SK-N-SH (cell line): ENCODE data around the gene SH3TC1. TPM values are rescaled to one million over a fixed set of nuclear protein-coding genes. Genes with fewer than 3 reads are reported as not detected.
A peak's percentile ranks its signal among the peaks of the same experiment; 100 is the strongest.

ENCODE experiments used
- CTCF ChIA-PET: fragments of 300-600, 350-600 bp; formaldehyde crosslinking; extraction: SDS; loops from one replicate; lab custom pipeline; 2021; lab: Yijun Ruan, JAX
- POLR2A ChIA-PET: fragments of 350-600 bp; sonication (Branson Sonifier 250); formaldehyde crosslinking; extraction: SDS; loops from one replicate; lab custom pipeline; 2020; ENCODE audit warnings: antibody characterized with exemption, inconsistent platforms; lab: Yijun Ruan, JAX
- DNase-seq: peaks from one replicate; pipeline ENCODE4 v3.0.0; 2012
- H2AFZ ChIP-seq: fragments of 200-600 bp; sonication (generic); 2 replicates; pipeline ENCODE4 v1.8.1; 2016; ENCODE audit warnings: antibody characterized with exemption, mild to moderate bottlenecking, low read depth
- H3F3A ChIP-seq: fragments of 200-600 bp; sonication (generic); replicated peaks from 2 replicates; pipeline ENCODE3; 2016; ENCODE audit warnings: antibody characterized with exemption, mild to moderate bottlenecking; ENCODE audit not compliant: insufficient read depth
- H3K27ac ChIP-seq, 2 experiments: fragments of 200-500 bp in 1 of 2; fragments of 200-600 bp in 1 of 2; sonication (Bioruptor generic) in 1 of 2; sonication (generic), shearing (Covaris generic) in 1 of 2; 2 replicates each; pipeline versions ENCODE4 v1.5.1 to v1.6.1; 2014 to 2016; ENCODE audit warnings: low read depth in 2 of 2, inconsistent platforms in 1 of 2, low read length in 1 of 2, mild to moderate bottlenecking in 1 of 2, mixed read lengths in 1 of 2
- H3K27me3 ChIP-seq: fragments of 200-600 bp; sonication (generic), shearing (Covaris generic); 2 replicates; pipeline ENCODE4 v1.6.1; 2016; ENCODE audit warnings: mixed run types; ENCODE audit not compliant: insufficient read depth
- H3K36me3 ChIP-seq, 2 experiments: fragments of 200-500 bp in 1 of 2; fragments of 200-600 bp in 1 of 2; sonication (Bioruptor generic) in 1 of 2; sonication (generic) in 1 of 2; replicated peaks in 1 of 2; 2 replicates each; pipeline versions ENCODE3 to v1.5.1; 2014 to 2016; ENCODE audit warnings: low read length in 1 of 2, mild to moderate bottlenecking in 1 of 2; ENCODE audit not compliant: insufficient read depth in 2 of 2, control insufficient read depth in 1 of 2
- H3K4me1 ChIP-seq, 2 experiments: fragments of 200-500 bp in 1 of 2; fragments of 200-600 bp in 1 of 2; sonication (Bioruptor generic) in 1 of 2; sonication (generic), shearing (Covaris generic) in 1 of 2; 2 replicates each; pipeline versions ENCODE4 v1.5.1 to v1.6.1; 2014 to 2016; ENCODE audit warnings: low read depth in 1 of 2, low read length in 1 of 2, mixed run types in 1 of 2; ENCODE audit not compliant: insufficient read depth in 2 of 2, control insufficient read depth in 1 of 2
- H3K4me2 ChIP-seq: fragments of 200-600 bp; sonication (generic), shearing (Covaris generic); 2 replicates; pipeline ENCODE4 v1.6.1; 2017; ENCODE audit warnings: mixed run types
- H3K4me3 ChIP-seq, 2 experiments: fragments of 200-500 bp in 1 of 2; fragments of 200-600 bp in 1 of 2; sonication (Bioruptor generic) in 1 of 2; sonication (generic), shearing (Covaris generic) in 1 of 2; 2 replicates each; pipeline versions ENCODE4 v1.5.1 to v1.8.1; 2014 to 2016; ENCODE audit warnings: low read depth in 2 of 2, inconsistent platforms in 1 of 2, low read length in 1 of 2, mild to moderate bottlenecking in 1 of 2, mixed read lengths in 1 of 2, moderate library complexity in 1 of 2
- H3K79me2 ChIP-seq: fragments of 200-600 bp; sonication (generic); 2 replicates; pipeline ENCODE4 v1.8.1; 2017; ENCODE audit warnings: mild to moderate bottlenecking; ENCODE audit not compliant: insufficient read depth
- H3K9ac ChIP-seq: fragments of 200-600 bp; sonication (generic); 2 replicates; pipeline ENCODE4 v1.6.1; 2017; ENCODE audit warnings: mixed run types
- H3K9me2 ChIP-seq: fragments of 200-600 bp; sonication (generic); 2 replicates; pipeline ENCODE4 v1.6.1; 2017; ENCODE audit warnings: mixed run types
- H3K9me3 ChIP-seq: fragments of 200-600 bp; sonication (generic); 2 replicates; pipeline ENCODE4 v1.6.1; 2017; ENCODE audit warnings: mixed run types, mild to moderate bottlenecking, moderate library complexity
- H4K20me1 ChIP-seq: fragments of 200-600 bp; sonication (generic); 2 replicates; pipeline ENCODE4 v1.6.1; 2017; ENCODE audit warnings: mild to moderate bottlenecking, mixed run types; ENCODE audit not compliant: insufficient read depth
- EZH2phosphoT487 ChIP-seq: fragments of 200-600 bp; sonication (generic); IDR thresholded peaks from 2 replicates; pipeline ENCODE4 v1.6.1; 2017; ENCODE audit warnings: low read depth, mixed run types, mild to moderate bottlenecking, antibody characterized with exemption, moderate library complexity, borderline replicate concordance
- FOSL2 ChIP-seq: IDR thresholded peaks from 2 replicates; pipeline ENCODE4 v1.4.0; 2012; ENCODE audit warnings: low read depth, mild to moderate bottlenecking, moderate library complexity, borderline replicate concordance
- FOXJ3 ChIP-seq: sonication (generic); formaldehyde crosslinking; IDR thresholded peaks from 2 replicates; pipeline ENCODE4 v1.5.1; 2020; ENCODE audit warnings: mild to moderate bottlenecking, missing genetic modification reagents
- GATA2 ChIP-seq: sonication (generic); formaldehyde crosslinking; IDR thresholded peaks from 2 replicates; pipeline ENCODE4 v1.5.0; 2020; ENCODE audit warnings: mild to moderate bottlenecking, missing genetic modification reagents
- MXI1 ChIP-seq: IDR thresholded peaks from 2 replicates; pipeline ENCODE4 v1.6.1; 2012; ENCODE audit warnings: mild to moderate bottlenecking, low read depth, low read length, improper control_type of control experiment
- NRF1 ChIP-seq: IDR thresholded peaks from 2 replicates; pipeline ENCODE4 v1.6.1; 2012; ENCODE audit warnings: low read depth, mild to moderate bottlenecking, low read length
- RCOR1 ChIP-seq: fragments of 150-350 bp; IDR thresholded peaks from 2 replicates; pipeline ENCODE4 v1.6.1; 2017; ENCODE audit warnings: antibody characterized with exemption, low read length
- TCF12 ChIP-seq: IDR thresholded peaks from 2 replicates; pipeline ENCODE4 v1.4.0; 2012
- TEAD4 ChIP-seq: IDR thresholded peaks from 2 replicates; pipeline ENCODE4 v1.4.0; 2012; ENCODE audit warnings: mild to moderate bottlenecking, borderline replicate concordance; ENCODE audit not compliant: insufficient read depth
- YY1 ChIP-seq: IDR thresholded peaks from 2 replicates; pipeline ENCODE4 v1.4.0; 2012; ENCODE audit warnings: low read depth, mild to moderate bottlenecking
- whole genome bisulfite sequencing: methylation state at CpG from one replicate; pipeline ENCODE4 v1.1.6; 2017; ENCODE audit warnings: low lambda C conversion rate; 5-methylcytosine and 5-hydroxymethylcytosine counted together
- polyA plus RNA-seq, 3 experiments: library from polyadenylated mRNA; depleted of rRNA; stranded (reverse); fragments of >200 nt; gene quantifications; 2 replicates each; pipeline ENCODE4 v1.2.3, GENCODE V29; 2012
- TF ChIP-seq, protein P1 (sequence below): fragments of 150-350 bp; IDR thresholded peaks from 2 replicates; pipeline ENCODE4 v1.6.1; 2017; ENCODE audit warnings: antibody characterized with exemption, low read length, low read depth, borderline replicate concordance
- TF ChIP-seq, protein P2 (sequence below): fragments of 200-600 bp; sonication (generic); IDR thresholded peaks from 2 replicates; pipeline ENCODE4 v1.6.1; 2017; ENCODE audit warnings: antibody characterized with exemption, mild to moderate bottlenecking, moderate library complexity
- TF ChIP-seq, protein P3 (sequence below): IDR thresholded peaks from 2 replicates; pipeline ENCODE4 v1.4.0; 2012; ENCODE audit warnings: low read depth
- TF ChIP-seq, protein P4 (sequence below): IDR thresholded peaks from 2 replicates; pipeline ENCODE4 v1.4.0; 2012; ENCODE audit warnings: low read depth, borderline replicate concordance

The SH3TC1 gene
- polyA plus RNA-seq, 1 of the 3 experiments (the other 2 are of a cell fraction) = 2.7 TPM

DNA sequence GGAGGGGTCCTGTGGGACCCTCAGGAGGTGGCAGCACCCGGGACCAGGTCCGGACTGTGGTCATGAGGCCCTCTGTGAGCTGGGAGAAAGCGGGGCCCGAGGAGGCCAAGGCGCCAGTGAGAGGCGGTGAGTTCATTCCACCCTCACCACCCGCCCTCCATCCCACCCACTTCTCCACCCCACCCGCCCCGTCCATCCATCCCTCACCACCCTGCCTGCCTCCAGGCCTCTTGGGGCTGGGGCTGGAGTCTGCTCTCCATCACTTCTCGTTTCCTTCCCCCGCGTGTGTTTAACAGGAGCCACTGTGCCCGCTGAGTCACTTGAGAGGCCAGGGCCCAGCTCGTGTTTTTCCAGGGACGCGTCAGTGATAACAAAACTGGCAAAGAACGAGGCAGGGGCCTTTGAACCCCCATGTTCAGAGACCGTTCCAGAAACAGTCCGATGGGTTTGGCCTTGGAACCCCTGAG is 6.2 kb downstream of the SH3TC1 start:
- no peaks in the 10 kb centered on the region for H3K27me3 ChIP-seq
- no peak overlapping the region for H3K4me2 ChIP-seq
- no peak overlapping the region for H2AFZ ChIP-seq
- DNase-seq = peak; percentile 79
- WGBS = 71% methylated on average over 15 of the region's 19 CpGs
- no peak for TF ChIP-seq FOXJ3
- TF ChIP-seq YY1 = no peak
- TF ChIP-seq, protein P1, sequence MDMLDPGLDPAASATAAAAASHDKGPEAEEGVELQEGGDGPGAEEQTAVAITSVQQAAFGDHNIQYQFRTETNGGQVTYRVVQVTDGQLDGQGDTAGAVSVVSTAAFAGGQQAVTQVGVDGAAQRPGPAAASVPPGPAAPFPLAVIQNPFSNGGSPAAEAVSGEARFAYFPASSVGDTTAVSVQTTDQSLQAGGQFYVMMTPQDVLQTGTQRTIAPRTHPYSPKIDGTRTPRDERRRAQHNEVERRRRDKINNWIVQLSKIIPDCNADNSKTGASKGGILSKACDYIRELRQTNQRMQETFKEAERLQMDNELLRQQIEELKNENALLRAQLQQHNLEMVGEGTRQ = no peak
- TF ChIP-seq EZH2phosphoT487 = no peak
- no peak for TF ChIP-seq MXI1
- TF ChIP-seq, protein P2, sequence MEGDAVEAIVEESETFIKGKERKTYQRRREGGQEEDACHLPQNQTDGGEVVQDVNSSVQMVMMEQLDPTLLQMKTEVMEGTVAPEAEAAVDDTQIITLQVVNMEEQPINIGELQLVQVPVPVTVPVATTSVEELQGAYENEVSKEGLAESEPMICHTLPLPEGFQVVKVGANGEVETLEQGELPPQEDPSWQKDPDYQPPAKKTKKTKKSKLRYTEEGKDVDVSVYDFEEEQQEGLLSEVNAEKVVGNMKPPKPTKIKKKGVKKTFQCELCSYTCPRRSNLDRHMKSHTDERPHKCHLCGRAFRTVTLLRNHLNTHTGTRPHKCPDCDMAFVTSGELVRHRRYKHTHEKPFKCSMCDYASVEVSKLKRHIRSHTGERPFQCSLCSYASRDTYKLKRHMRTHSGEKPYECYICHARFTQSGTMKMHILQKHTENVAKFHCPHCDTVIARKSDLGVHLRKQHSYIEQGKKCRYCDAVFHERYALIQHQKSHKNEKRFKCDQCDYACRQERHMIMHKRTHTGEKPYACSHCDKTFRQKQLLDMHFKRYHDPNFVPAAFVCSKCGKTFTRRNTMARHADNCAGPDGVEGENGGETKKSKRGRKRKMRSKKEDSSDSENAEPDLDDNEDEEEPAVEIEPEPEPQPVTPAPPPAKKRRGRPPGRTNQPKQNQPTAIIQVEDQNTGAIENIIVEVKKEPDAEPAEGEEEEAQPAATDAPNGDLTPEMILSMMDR = no peak
- no peak for TF ChIP-seq GATA2 (CRISPR knock-in tag)
- TF ChIP-seq, protein P3, sequence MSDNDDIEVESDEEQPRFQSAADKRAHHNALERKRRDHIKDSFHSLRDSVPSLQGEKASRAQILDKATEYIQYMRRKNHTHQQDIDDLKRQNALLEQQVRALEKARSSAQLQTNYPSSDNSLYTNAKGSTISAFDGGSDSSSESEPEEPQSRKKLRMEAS = no peak
- TF ChIP-seq TEAD4 = no peak
- no peak for TF ChIP-seq TCF12
- TF ChIP-seq NRF1 = no peak
- TF ChIP-seq RCOR1 = no peak
- no peak for TF ChIP-seq FOSL2
- TF ChIP-seq, protein P4, sequence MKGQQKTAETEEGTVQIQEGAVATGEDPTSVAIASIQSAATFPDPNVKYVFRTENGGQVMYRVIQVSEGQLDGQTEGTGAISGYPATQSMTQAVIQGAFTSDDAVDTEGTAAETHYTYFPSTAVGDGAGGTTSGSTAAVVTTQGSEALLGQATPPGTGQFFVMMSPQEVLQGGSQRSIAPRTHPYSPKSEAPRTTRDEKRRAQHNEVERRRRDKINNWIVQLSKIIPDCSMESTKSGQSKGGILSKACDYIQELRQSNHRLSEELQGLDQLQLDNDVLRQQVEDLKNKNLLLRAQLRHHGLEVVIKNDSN = no peak
- H3K9me2 ChIP-seq = no peaks in the 10 kb centered on the region
- no peak overlapping the region for H3K4me3 ChIP-seq
- no peaks in the 10 kb centered on the region for H3F3A ChIP-seq
- H3K36me3 ChIP-seq = no peaks in the 10 kb centered on the region
- no peaks in the 10 kb centered on the region for H3K79me2 ChIP-seq
- H3K9ac ChIP-seq = no peak overlapping the region
- ChIA-PET CTCF (interaction anchor here (1.8 kb wide), 1 partner anchor 37 kb away, joined by 4 read pairs; no protein-coding TSS in a partner anchor), POLR2A (no interaction called here)
- H3K9me3 ChIP-seq = no peaks in the 10 kb centered on the region
- H4K20me1 ChIP-seq = no peaks in the 10 kb centered on the region
- peaks cover 0 to 56% of the 10 kb centered on the region in 2 experiments; a peak in 1 of 4 replicates for H3K4me1 ChIP-seq
- H3K27ac ChIP-seq = no peak overlapping the region; a peak in 1 of 4 replicates
